ENCODE measurements around the gene FZD4. TPM values are rescaled to one million over a fixed set of nuclear protein-coding genes. Genes with fewer than 3 reads are reported as not detected.
"Not testable (repeated sequence)": the region's sequence is repeated elsewhere in the genome, so short reads cannot be mapped to it uniquely, and the experiment has no call there.

The FZD4 gene
- total RNA-seq, 1 donor from 2014 or later: 47.1 TPM

- DNase-seq (ENCODE audit: extremely low spot score in 2 of 2): no peak
- Histone ChIP-seq H3K4me3 (no peak overlapping the region), H3K27ac (no peak overlapping the region), H3K9me3 (no peaks in the 10 kb centered on the region), H3K36me3 (no peaks in the 10 kb centered on the region), H3K27me3 (no peaks in the 10 kb centered on the region), H3K4me1 (no peaks in the 10 kb centered on the region)
- TF ChIP-seq CTCF (IDR thresholded peaks at IDR 0.05): no peak
- TF ChIP-seq POLR2A (IDR thresholded peaks at IDR 0.05): no peak
- no peak for TF ChIP-seq POLR2AphosphoS5 (IDR thresholded peaks at IDR 0.05; ENCODE audit: insufficient read depth in 1 of 2, low read depth in 1 of 2)
- intact Hi-C loops (cut with DNase I): no loop called here
Observed at GRCh38 chr11:86972734-86973133, 17.5 kb upstream of the FZD4 start.

GRCh38 chr11:86969258-86969657, 14.1 kb upstream of the FZD4 start:
- Histone ChIP-seq H3K4me3 (no peak overlapping the region), H3K27me3 (no peaks in the 10 kb centered on the region), H3K36me3 (no peaks in the 10 kb centered on the region), H3K9me3 (no peaks in the 10 kb centered on the region), H3K4me1 (no peaks in the 10 kb centered on the region), H3K27ac (no peak overlapping the region)
- intact Hi-C loops (cut with DNase I): no loop called here
- TF ChIP-seq POLR2AphosphoS5 (IDR thresholded peaks at IDR 0.05; ENCODE audit: insufficient read depth in 1 of 2, low read depth in 1 of 2) (no peak), POLR2A (IDR thresholded peaks at IDR 0.05) (no peak), CTCF (IDR thresholded peaks at IDR 0.05) (no peak)
- no peak for DNase-seq (ENCODE audit: extremely low spot score in 2 of 2)

- H3K4me3 ChIP-seq; intact Hi-C loops (cut with DNase I); H3K9me3 ChIP-seq; H3K27ac ChIP-seq; H3K36me3 ChIP-seq; H3K4me1 ChIP-seq; H3K27me3 ChIP-seq; DNase-seq (ENCODE audit: extremely low spot score in 2 of 2): not testable (repeated sequence)
Observed at GRCh38 chr11:86967601-86968000, 12.4 kb upstream of the FZD4 start.

- no peak overlapping the region for H3K27ac ChIP-seq
- H3K9me3 ChIP-seq: no peaks in the 10 kb centered on the region
- peaks cover 9% of the 10 kb centered on the region for H3K4me1 ChIP-seq
- no peaks in the 10 kb centered on the region for H3K36me3 ChIP-seq
- H3K27me3 ChIP-seq: no peaks in the 10 kb centered on the region
- DNase-seq (ENCODE audit: extremely low spot score in 2 of 2): no peak
- H3K4me3 ChIP-seq: no peak overlapping the region
- intact Hi-C loops (cut with DNase I): loop anchor here (5.0 kb wide), 1 partner anchor 79 kb away; the partner anchor contains the start of gene TMEM135
- TF ChIP-seq CTCF (IDR thresholded peaks at IDR 0.05): no peak
- TF ChIP-seq POLR2AphosphoS5 (IDR thresholded peaks at IDR 0.05; ENCODE audit: insufficient read depth in 1 of 2, low read depth in 1 of 2): no peak
- TF ChIP-seq POLR2A (IDR thresholded peaks at IDR 0.05): no peak
Observed at GRCh38 chr11:86957976-86958646, 2.9 kb upstream of the FZD4 start.

GRCh38 chr11:86956905-86957195, 1.7 kb upstream of the FZD4 start:
- intact Hi-C loops (cut with DNase I): loop anchor here (5.0 kb wide), 1 partner anchor 80 kb away; the partner anchor contains the start of gene TMEM135
- DNase-seq (ENCODE audit: extremely low spot score in 2 of 2): no peak
- Histone ChIP-seq H3K27me3 (no peaks in the 10 kb centered on the region), H3K4me1 (peaks cover 16% of the 10 kb centered on the region), H3K36me3 (no peaks in the 10 kb centered on the region), H3K4me3 (no peak overlapping the region), H3K9me3 (no peaks in the 10 kb centered on the region), H3K27ac (peak overlapping the region; percentile 92)
- TF ChIP-seq POLR2AphosphoS5 (IDR thresholded peaks at IDR 0.05; ENCODE audit: insufficient read depth in 1 of 2, low read depth in 1 of 2): no peak
- TF ChIP-seq POLR2A (IDR thresholded peaks at IDR 0.05): no peak
- TF ChIP-seq CTCF (IDR thresholded peaks at IDR 0.05): no peak
